ENCODE measurements around the gene CAPRIN1.

CAPRIN1 gene, protein sequence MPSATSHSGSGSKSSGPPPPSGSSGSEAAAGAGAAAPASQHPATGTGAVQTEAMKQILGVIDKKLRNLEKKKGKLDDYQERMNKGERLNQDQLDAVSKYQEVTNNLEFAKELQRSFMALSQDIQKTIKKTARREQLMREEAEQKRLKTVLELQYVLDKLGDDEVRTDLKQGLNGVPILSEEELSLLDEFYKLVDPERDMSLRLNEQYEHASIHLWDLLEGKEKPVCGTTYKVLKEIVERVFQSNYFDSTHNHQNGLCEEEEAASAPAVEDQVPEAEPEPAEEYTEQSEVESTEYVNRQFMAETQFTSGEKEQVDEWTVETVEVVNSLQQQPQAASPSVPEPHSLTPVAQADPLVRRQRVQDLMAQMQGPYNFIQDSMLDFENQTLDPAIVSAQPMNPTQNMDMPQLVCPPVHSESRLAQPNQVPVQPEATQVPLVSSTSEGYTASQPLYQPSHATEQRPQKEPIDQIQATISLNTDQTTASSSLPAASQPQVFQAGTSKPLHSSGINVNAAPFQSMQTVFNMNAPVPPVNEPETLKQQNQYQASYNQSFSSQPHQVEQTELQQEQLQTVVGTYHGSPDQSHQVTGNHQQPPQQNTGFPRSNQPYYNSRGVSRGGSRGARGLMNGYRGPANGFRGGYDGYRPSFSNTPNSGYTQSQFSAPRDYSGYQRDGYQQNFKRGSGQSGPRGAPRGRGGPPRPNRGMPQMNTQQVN

DNA sequence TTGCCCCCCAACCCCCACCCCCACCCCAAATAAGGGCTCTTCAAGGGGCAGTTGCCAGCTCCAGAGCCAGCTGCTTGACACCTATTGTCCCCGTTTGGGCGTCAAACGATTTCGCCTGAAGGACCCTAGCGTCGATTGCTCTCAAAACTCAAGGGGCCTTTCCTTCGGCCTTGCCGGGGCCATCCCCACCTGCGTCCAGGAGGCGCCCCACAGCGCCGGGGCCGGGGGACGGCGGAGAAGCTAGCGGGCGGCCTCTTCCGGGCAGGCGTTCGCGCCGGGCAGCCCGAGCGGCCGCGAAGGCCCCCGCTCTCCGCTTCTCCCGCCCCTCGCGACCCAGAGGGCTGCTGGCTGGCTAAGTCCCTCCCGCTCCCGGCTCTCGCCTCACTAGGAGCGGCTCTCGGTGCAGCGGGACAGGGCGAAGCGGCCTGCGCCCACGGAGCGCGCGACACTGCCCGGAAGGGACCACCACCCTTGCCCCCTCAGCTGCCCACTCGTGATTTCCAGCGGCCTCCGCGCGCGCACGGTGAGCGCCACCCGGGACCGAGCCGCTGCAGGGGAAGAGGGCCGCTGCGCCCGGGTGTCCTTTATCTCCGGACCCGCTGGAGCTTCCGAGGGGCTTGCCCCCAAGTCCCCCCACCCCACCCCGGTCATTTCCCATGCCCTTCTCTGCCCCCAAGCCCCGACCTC, at the start of gene CAPRIN1:
Gene CAPRIN1, plus strand, starts transcription at position 383 of the 687 bp plus-strand sequence. CDS start 690 bp downstream, outside the sequence.
- DNase-seq (ENCODE audit: low read depth), result peak; percentile 80
- TF ChIP-seq, protein P1, sequence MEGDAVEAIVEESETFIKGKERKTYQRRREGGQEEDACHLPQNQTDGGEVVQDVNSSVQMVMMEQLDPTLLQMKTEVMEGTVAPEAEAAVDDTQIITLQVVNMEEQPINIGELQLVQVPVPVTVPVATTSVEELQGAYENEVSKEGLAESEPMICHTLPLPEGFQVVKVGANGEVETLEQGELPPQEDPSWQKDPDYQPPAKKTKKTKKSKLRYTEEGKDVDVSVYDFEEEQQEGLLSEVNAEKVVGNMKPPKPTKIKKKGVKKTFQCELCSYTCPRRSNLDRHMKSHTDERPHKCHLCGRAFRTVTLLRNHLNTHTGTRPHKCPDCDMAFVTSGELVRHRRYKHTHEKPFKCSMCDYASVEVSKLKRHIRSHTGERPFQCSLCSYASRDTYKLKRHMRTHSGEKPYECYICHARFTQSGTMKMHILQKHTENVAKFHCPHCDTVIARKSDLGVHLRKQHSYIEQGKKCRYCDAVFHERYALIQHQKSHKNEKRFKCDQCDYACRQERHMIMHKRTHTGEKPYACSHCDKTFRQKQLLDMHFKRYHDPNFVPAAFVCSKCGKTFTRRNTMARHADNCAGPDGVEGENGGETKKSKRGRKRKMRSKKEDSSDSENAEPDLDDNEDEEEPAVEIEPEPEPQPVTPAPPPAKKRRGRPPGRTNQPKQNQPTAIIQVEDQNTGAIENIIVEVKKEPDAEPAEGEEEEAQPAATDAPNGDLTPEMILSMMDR (IDR thresholded peaks at IDR 0.05; ENCODE audit: low read depth, low read length, missing control alignments), result no peak
- peak within 1 kb of the TSS; percentile 100 for H3K4me3 ChIP-seq (ENCODE audit: low read depth, low read length)

DNA sequence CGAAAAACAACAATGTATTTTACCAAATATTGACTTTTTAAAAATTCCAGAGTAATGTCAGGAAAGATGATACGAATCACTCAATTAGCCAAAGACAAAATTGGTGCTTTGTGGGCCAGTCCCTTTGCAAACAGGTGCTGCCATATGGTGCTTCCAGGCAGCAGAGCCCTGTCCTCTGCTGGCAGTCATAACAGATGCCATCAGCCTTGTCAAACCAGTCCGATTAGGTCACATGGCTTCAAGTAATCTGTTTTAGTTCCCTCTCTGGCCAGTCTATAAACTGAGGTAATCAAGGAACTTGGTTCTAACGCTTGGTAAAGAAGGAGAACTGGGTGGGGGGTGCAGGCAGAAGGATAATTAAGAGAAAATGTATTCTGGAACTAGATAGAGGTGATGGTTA, 49.1 kb upstream of the CAPRIN1 start:
- no peak for DNase-seq (ENCODE audit: low read depth)
- TF ChIP-seq, protein P1 (IDR thresholded peaks at IDR 0.05; ENCODE audit: low read depth, low read length, missing control alignments), result no peak
- no peak overlapping the region for H3K4me3 ChIP-seq (ENCODE audit: low read depth, low read length)

DNA sequence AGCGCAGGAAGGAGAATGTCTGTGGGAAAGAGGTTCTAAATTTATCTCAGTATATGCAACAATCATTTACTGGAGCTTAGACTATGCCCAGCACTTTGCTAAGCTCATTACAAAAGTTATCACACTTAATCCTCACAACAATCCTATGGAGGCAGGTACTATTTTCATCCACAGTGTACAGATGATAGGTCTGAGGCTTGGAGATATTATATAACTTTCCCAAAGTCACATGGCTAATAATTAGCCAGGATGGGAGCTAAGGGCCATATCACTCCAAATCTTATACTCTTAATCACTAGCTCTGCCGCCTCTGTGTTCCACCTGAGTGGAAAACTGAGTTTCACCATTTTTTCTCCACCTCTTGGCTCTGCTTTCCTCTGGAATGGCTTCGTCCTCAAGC, 47.3 kb upstream of the CAPRIN1 start:
- DNase-seq (ENCODE audit: low read depth), result no peak
- TF ChIP-seq, protein P1 (IDR thresholded peaks at IDR 0.05; ENCODE audit: low read depth, low read length, missing control alignments), result no peak
- H3K4me3 ChIP-seq (ENCODE audit: low read depth, low read length), result no peak overlapping the region

DNA sequence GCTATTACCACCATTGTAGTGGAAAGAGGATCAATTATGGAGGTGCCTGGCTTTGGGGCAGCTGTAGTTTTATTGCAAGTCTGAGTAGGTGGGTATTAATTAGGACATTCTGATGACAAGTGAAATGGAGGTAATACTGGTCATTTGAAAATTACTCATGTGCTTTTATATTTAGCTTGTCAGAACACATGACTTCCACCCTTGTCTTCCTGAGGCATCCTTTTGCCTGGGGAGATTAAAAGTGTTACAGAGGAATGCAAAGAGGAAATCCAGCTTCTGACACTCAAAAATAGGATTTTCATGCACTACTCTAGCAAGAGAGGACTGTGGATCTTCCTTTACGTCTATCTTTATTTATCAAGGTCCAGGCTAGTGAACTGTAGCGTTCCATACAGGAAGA, 44.7 kb upstream of the CAPRIN1 start:
- TF ChIP-seq, protein P1 (IDR thresholded peaks at IDR 0.05; ENCODE audit: low read depth, low read length, missing control alignments), result no peak
- H3K4me3 ChIP-seq (ENCODE audit: low read depth, low read length), result no peak overlapping the region
- no peak for DNase-seq (ENCODE audit: low read depth)

DNA sequence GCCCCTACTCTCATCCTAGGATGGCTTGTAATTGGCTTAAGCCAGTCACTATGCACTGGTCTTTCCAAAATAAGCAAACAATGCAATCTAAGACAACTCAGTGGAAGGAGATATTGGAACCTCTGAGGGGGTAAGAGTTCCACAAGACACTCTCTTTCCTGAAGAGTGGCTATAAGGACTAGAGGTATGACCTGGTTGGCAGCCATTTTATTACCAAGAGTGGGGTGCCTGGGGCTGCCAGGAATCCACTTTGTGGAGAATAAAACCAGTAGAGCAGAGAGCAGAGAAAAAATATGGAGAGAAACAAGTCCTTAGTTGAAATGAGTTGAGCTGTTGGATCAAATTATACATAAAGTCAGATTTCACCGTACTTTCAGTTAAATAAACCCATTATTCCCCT, 38.8 kb upstream of the CAPRIN1 start:
- no peak for DNase-seq (ENCODE audit: low read depth)
- H3K4me3 ChIP-seq (ENCODE audit: low read depth, low read length), result no peak overlapping the region
- TF ChIP-seq, protein P1 (IDR thresholded peaks at IDR 0.05; ENCODE audit: low read depth, low read length, missing control alignments), result no peak

DNA sequence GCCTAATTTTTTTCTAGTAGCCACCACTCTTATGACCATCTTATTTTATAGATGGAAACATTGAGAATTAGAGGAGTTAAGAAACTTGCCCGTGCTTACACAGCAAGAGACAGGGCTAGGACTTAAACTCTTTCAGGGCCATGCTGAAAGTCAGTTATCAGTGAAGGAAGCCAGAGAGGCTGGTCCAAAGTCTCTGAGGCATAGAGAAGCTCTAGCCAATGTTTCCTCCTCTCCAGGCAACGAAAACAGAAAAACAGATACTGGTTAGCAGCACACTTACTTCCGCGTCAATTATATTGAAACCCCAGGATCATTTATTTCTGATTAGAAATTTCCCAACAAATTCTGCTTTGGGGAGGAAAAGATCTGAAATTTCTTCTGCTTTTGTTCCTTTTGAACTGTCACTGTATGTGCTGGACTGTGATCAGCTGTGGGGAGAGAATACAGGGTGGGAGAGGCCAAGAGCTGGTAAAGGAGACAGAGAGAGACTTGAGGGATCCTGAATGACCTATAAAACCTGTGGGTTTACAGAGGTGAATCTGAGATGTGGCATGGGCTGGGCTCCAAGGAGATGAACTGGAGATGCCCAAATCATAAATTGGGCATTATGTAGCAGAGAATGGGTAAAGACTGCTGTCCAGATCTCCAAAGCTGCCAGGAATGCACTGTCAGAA, 37.5 kb upstream of the CAPRIN1 start:
- no peak for DNase-seq (ENCODE audit: low read depth)
- TF ChIP-seq, protein P1 (IDR thresholded peaks at IDR 0.05; ENCODE audit: low read depth, low read length, missing control alignments), result no peak
- H3K4me3 ChIP-seq (ENCODE audit: low read depth, low read length), result no peak overlapping the region

Measured in GM12864 (cell line).